ENCODE data around the gene PCBP4. TPM values are rescaled to one million over a fixed set of nuclear protein-coding genes. Genes with fewer than 3 reads are reported as not detected.

Gene PCBP4
- total and polyA plus RNA-seq, 2 donors (not counting 1 experiment from before 2014, with no cell fraction given): 15.3 to 25.6 TPM

DNA sequence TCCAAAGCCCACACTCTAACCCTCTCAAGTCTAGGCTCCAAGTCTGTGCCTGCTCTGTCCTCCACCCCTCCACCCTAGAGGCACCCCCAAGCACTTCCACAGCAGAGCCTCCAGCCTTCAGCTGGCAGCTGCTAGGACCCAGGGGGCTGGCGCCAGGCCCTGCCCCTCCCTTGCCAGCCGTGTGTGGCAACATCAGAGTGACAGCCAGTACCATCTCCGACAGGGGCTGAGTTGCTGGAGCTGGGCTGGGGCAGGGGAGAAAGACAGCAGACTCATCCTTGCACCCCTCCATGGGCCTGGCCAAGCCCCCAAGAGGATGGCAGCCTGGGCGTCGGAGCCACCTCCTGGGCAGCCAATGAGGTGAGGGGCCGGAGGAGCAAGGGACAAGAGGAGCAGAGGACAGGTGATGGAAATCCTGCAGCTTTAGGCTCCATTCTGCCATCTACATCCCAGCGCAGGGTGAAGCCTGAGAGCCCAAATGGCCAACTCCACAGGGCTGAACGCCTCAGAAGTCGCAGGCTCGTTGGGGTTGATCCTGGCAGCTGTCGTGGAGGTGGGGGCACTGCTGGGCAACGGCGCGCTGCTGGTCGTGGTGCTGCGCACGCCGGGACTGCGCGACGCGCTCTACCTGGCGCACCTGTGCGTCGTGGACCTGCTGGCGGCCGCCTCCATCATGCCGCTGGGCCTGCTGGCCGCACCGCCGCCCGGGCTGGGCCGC lies 11.9 kb downstream of the PCBP4 start, which contains the start of gene GPR62:
Gene GPR62, plus strand, starts transcription at position 207 of the 718 bp plus-strand sequence. Its CDS starts 272 bp downstream, at position 479.
- TF ChIP-seq, protein P1, sequence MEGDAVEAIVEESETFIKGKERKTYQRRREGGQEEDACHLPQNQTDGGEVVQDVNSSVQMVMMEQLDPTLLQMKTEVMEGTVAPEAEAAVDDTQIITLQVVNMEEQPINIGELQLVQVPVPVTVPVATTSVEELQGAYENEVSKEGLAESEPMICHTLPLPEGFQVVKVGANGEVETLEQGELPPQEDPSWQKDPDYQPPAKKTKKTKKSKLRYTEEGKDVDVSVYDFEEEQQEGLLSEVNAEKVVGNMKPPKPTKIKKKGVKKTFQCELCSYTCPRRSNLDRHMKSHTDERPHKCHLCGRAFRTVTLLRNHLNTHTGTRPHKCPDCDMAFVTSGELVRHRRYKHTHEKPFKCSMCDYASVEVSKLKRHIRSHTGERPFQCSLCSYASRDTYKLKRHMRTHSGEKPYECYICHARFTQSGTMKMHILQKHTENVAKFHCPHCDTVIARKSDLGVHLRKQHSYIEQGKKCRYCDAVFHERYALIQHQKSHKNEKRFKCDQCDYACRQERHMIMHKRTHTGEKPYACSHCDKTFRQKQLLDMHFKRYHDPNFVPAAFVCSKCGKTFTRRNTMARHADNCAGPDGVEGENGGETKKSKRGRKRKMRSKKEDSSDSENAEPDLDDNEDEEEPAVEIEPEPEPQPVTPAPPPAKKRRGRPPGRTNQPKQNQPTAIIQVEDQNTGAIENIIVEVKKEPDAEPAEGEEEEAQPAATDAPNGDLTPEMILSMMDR (IDR thresholded peaks at IDR 0.05): no peak
- no peak for TF ChIP-seq EZH2 (IDR thresholded peaks at IDR 0.05; ENCODE audit: borderline replicate concordance, insufficient read depth, low read depth, low read length, poor library complexity, severe bottlenecking)
- no peak for DNase-seq
- H2AFZ ChIP-seq (ENCODE audit: insufficient read depth, low read depth, low read length, poor library complexity, severe bottlenecking): peak within 1 kb of the TSS; percentile 75
- H3K4me1 ChIP-seq (ENCODE audit: control insufficient read depth in 2 of 2, insufficient read depth in 2 of 2, low read length in 2 of 2): peaks cover 7 to 10% of the 10 kb centered on the region in 2 donors
- H3K4me1 Mint-ChIP-seq: peaks cover 5% of the 10 kb centered on the region
- intact Hi-C loops (cut with micrococcal nuclease): no loop called here
- H3K4me3 ChIP-seq (ENCODE audit: control extremely low read depth in 1 of 5, extremely low read depth in 1 of 5, insufficient read depth in 1 of 5, low read depth in 2 of 5, low read length in 4 of 5): peak within 1 kb of the TSS in 3 of 5 experiments; percentile 35 to 54 (median 51)
- no peak within 1 kb of the TSS for H3K27ac Mint-ChIP-seq
- H4K20me1 ChIP-seq (ENCODE audit: control insufficient read depth, insufficient read depth, low read length, poor library complexity, severe bottlenecking): no peaks in the 10 kb centered on the region
- H3K4me2 ChIP-seq (replicated peaks; ENCODE audit: low read depth, low read length, poor library complexity, severe bottlenecking): peak within 1 kb of the TSS; percentile 89
- ATAC-seq (ENCODE audit: low read depth): no peak
- peak within 1 kb of the TSS; percentile 51 for H3K9ac ChIP-seq (ENCODE audit: low read length)
- no peaks in the 10 kb centered on the region for H3K36me3 ChIP-seq (replicated peaks in 1 of 2; ENCODE audit: control extremely low read depth in 1 of 2, control insufficient read depth in 1 of 2, extremely low read depth in 1 of 2, insufficient read depth in 2 of 2, low read length in 1 of 2)
- WGBS (ENCODE audit: insufficient coverage): 46% methylated on average over 32 of the region's 33 CpGs
- peaks cover 0 to 6% (median 0%) of the 10 kb centered on the region in 3 donors for H3K9me3 ChIP-seq (ENCODE audit: control extremely low read depth in 1 of 3, control insufficient read depth in 2 of 3, insufficient read depth in 1 of 3, low read length in 2 of 3)
- CTCF ChIA-PET: interaction anchor here (0.7 to 1.3 kb wide), 2 partner anchors 18 to 517 kb away, joined by 3 to 4 read pairs; no protein-coding TSS in a partner anchor
- H3K27me3 Mint-ChIP-seq: peaks cover 17% of the 10 kb centered on the region
- H3K27me3 ChIP-seq (replicated peaks in 1 of 4; ENCODE audit: control extremely low read depth in 1 of 4, control insufficient read depth in 3 of 4, insufficient read depth in 4 of 4, low read length in 3 of 4): peaks cover 0 to 27% (median 15%) of the 10 kb centered on the region in 4 experiments
- no peaks in the 10 kb centered on the region for H3K79me2 ChIP-seq (ENCODE audit: control insufficient read depth, insufficient read depth, low read length)
- no peak within 1 kb of the TSS for H3K27ac ChIP-seq (ENCODE audit: low read length in 2 of 2)
- H3K4me3 Mint-ChIP-seq: peak within 1 kb of the TSS; percentile 71
- H3K9me3 Mint-ChIP-seq (ENCODE audit: insufficient read depth): no peaks in the 10 kb centered on the region
- POLR2A ChIA-PET: no interaction called here

DNA sequence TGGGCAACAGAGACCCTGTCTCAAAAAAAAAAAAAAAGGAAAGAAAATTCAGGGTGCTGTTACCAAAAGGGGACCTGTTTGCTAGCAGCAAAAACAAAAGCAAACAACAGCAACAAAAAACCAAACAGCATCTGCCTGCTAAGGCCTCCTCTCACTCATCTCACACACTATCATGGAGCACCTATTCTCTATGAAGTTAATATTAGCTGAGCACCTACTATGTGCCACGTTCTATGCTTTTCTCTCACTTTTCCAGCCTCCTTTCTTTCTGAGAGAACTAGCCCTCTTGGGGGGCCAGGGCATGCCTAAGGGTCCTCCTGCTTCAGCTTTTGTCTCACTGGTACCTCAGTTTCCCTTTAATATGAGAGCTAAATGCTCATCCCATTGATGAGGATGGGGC lies 12.5 kb downstream of the PCBP4 start:
- H3K27ac Mint-ChIP-seq: no peak overlapping the region

More for the DNA sequence above, 12.5 kb downstream of the PCBP4 start:
- intact Hi-C loops (cut with micrococcal nuclease): no loop called here
- Histone ChIP-seq H3K4me1 (ENCODE audit: control insufficient read depth in 2 of 2, insufficient read depth in 2 of 2, low read length in 2 of 2) (peaks cover 7 to 10% of the 10 kb centered on the region in 2 donors), H3K79me2 (ENCODE audit: control insufficient read depth, insufficient read depth, low read length) (no peaks in the 10 kb centered on the region), H3K27me3 (replicated peaks in 1 of 4; ENCODE audit: control extremely low read depth in 1 of 4, control insufficient read depth in 3 of 4, insufficient read depth in 4 of 4, low read length in 3 of 4) (peaks cover 0 to 27% (median 15%) of the 10 kb centered on the region in 4 experiments), H3K36me3 (replicated peaks in 1 of 2; ENCODE audit: control extremely low read depth in 1 of 2, control insufficient read depth in 1 of 2, extremely low read depth in 1 of 2, insufficient read depth in 2 of 2, low read length in 1 of 2) (no peaks in the 10 kb centered on the region), H3K4me2 (replicated peaks; ENCODE audit: low read depth, low read length, poor library complexity, severe bottlenecking) (no peak overlapping the region), H3K9ac (ENCODE audit: low read length) (no peak overlapping the region), H3K4me3 (ENCODE audit: control extremely low read depth in 1 of 5, extremely low read depth in 1 of 5, insufficient read depth in 1 of 5, low read depth in 2 of 5, low read length in 4 of 5) (no peak overlapping the region), H4K20me1 (ENCODE audit: control insufficient read depth, insufficient read depth, low read length, poor library complexity, severe bottlenecking) (no peaks in the 10 kb centered on the region), H2AFZ (ENCODE audit: insufficient read depth, low read depth, low read length, poor library complexity, severe bottlenecking) (no peak overlapping the region), H3K9me3 (ENCODE audit: control extremely low read depth in 1 of 3, control insufficient read depth in 2 of 3, insufficient read depth in 1 of 3, low read length in 2 of 3) (peaks cover 0 to 6% (median 0%) of the 10 kb centered on the region in 3 donors), H3K27ac (ENCODE audit: low read length in 2 of 2) (no peak overlapping the region)
- DNase-seq (no peak), ATAC-seq (ENCODE audit: low read depth) (no peak)
- no peak overlapping the region for H3K4me3 Mint-ChIP-seq
- TF ChIP-seq, protein P1 (IDR thresholded peaks at IDR 0.05): no peak
- no peak for TF ChIP-seq EZH2 (IDR thresholded peaks at IDR 0.05; ENCODE audit: borderline replicate concordance, insufficient read depth, low read depth, low read length, poor library complexity, severe bottlenecking)
- WGBS (ENCODE audit: insufficient coverage): 100% methylated on average over 1 of the region's 1 CpG
- H3K9me3 Mint-ChIP-seq (ENCODE audit: insufficient read depth): no peaks in the 10 kb centered on the region
- POLR2A ChIA-PET: no interaction called here
- CTCF ChIA-PET: interaction anchor here (0.7 to 1.3 kb wide), 3 partner anchors 19 to 518 kb away, joined by 3 to 4 read pairs (median 4); partner anchors contain the start of gene ABHD14B
- H3K4me1 Mint-ChIP-seq: peaks cover 5% of the 10 kb centered on the region
- H3K27me3 Mint-ChIP-seq: peaks cover 17% of the 10 kb centered on the region

Data from B cell (primary cell).